Measurements from ENCODE around the gene TYMP.

DNA sequence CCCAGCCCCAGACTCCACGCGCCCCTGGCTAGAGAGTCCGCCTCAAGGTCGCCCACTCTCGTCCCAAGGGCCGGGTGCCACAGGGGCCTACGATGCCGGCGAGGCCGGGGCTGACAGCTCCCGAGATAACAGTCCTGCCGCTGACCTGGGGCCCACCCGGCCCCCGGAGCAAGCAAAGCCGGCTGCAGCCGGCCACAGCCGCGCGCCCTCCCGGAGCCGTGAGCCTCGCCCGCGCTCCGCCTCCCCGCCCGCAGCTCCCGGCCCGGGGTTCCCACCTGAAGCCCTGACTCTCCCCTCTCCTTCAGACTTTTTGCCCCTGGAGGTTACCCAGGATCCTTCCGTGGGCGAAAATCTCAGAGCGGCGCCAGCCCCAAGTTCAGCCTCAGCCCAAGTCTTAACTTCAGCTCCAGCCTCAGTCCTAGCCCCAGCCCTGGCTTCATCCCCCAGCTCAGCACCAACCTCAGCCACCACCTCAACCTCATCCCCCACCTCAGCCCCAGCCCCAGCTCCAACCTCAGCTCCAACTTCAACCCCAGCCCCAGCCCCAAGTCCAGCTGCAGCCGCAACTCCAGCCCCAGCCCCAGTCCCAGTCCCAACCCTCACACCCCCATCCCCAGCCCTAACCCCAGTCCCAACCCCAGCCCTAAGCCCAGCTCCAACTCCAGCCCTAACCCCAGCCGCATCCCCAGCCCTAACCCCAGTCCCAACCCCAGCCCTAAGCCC is 17.6 kb upstream of the TYMP start:
- TF ChIP-seq, protein P1, sequence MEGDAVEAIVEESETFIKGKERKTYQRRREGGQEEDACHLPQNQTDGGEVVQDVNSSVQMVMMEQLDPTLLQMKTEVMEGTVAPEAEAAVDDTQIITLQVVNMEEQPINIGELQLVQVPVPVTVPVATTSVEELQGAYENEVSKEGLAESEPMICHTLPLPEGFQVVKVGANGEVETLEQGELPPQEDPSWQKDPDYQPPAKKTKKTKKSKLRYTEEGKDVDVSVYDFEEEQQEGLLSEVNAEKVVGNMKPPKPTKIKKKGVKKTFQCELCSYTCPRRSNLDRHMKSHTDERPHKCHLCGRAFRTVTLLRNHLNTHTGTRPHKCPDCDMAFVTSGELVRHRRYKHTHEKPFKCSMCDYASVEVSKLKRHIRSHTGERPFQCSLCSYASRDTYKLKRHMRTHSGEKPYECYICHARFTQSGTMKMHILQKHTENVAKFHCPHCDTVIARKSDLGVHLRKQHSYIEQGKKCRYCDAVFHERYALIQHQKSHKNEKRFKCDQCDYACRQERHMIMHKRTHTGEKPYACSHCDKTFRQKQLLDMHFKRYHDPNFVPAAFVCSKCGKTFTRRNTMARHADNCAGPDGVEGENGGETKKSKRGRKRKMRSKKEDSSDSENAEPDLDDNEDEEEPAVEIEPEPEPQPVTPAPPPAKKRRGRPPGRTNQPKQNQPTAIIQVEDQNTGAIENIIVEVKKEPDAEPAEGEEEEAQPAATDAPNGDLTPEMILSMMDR (conservative IDR thresholded peaks at IDR 0.05) = no peak
- TF ChIP-seq EZH2 (IDR thresholded peaks at IDR 0.05; ENCODE audit: low read depth) = no peak
